ENCODE results near the gene C2orf68. TPM values are rescaled to one million over a fixed set of nuclear protein-coding genes. Genes with fewer than 3 reads are reported as not detected.
A peak's percentile ranks its signal among the peaks of the same experiment; 100 is the strongest.

Gene C2orf68
- total and polyA plus RNA-seq, 4 donors: 7.6 to 20.9 (median 11.6) TPM

- Histone ChIP-seq H3K4me1 (ENCODE audit: control insufficient read depth in 4 of 4, insufficient read depth in 4 of 4, low read length in 3 of 4) (peaks cover 12 to 35% (median 20%) of the 10 kb centered on the region in 4 donors), H3K27me3 (ENCODE audit: control insufficient read depth in 4 of 4, insufficient read depth in 4 of 4, low read length in 3 of 4) (no peaks in the 10 kb centered on the region), H3K36me3 (ENCODE audit: control insufficient read depth in 4 of 4, insufficient read depth in 3 of 4, low read depth in 1 of 4, low read length in 3 of 4) (peaks cover 0 to 7% (median 2%) of the 10 kb centered on the region in 4 donors), H3K4me3 (ENCODE audit: low read depth in 1 of 3, low read length in 3 of 3) (peak within 1 kb of the TSS; percentile 50 to 71 (median 70)), H3K9me3 (ENCODE audit: control insufficient read depth in 4 of 4, low read length in 3 of 4) (no peaks in the 10 kb centered on the region), H3K9ac (ENCODE audit: low read depth in 1 of 2, low read length in 2 of 2) (peak within 1 kb of the TSS; percentile 16 to 61), H3K27ac (ENCODE audit: low read depth in 1 of 2, low read length in 2 of 2) (peak within 1 kb of the TSS; percentile 85 to 89)
- 7% methylated on average over 52 of the region's 52 CpGs for WGBS
- peak; percentile 66 for DNase-seq (ENCODE audit: low spot score)
- TF ChIP-seq RAD21 (IDR thresholded peaks at IDR 0.05) (no peak), ATF3 (IDR thresholded peaks at IDR 0.05) (no peak), NR2F2 (IDR thresholded peaks at IDR 0.05) (no peak), HNF4A (conservative IDR thresholded peaks at IDR 0.05) (peak in 1 of 2 donors; percentile 33)
- TF ChIP-seq, protein P1, sequence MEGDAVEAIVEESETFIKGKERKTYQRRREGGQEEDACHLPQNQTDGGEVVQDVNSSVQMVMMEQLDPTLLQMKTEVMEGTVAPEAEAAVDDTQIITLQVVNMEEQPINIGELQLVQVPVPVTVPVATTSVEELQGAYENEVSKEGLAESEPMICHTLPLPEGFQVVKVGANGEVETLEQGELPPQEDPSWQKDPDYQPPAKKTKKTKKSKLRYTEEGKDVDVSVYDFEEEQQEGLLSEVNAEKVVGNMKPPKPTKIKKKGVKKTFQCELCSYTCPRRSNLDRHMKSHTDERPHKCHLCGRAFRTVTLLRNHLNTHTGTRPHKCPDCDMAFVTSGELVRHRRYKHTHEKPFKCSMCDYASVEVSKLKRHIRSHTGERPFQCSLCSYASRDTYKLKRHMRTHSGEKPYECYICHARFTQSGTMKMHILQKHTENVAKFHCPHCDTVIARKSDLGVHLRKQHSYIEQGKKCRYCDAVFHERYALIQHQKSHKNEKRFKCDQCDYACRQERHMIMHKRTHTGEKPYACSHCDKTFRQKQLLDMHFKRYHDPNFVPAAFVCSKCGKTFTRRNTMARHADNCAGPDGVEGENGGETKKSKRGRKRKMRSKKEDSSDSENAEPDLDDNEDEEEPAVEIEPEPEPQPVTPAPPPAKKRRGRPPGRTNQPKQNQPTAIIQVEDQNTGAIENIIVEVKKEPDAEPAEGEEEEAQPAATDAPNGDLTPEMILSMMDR (IDR thresholded peaks at IDR 0.05; ENCODE audit: low read depth, low read length, missing input control): no peak
Observed at GRCh38 chr2:85584354-85584856, 27.5 kb downstream of the C2orf68 start, which contains the start of gene VAMP5. Gene VAMP5 (plus strand): TSS chr2:85584431. CDS start chr2:85584491, 60 bp downstream.

- Histone ChIP-seq H3K4me1 (ENCODE audit: control insufficient read depth in 4 of 4, insufficient read depth in 4 of 4, low read length in 3 of 4) (peaks cover 12 to 34% (median 22%) of the 10 kb centered on the region in 4 donors), H3K9me3 (ENCODE audit: control insufficient read depth in 4 of 4, low read length in 3 of 4) (no peaks in the 10 kb centered on the region), H3K36me3 (ENCODE audit: control insufficient read depth in 4 of 4, insufficient read depth in 3 of 4, low read depth in 1 of 4, low read length in 3 of 4) (peaks cover 0 to 7% (median 2%) of the 10 kb centered on the region in 4 donors), H3K27me3 (ENCODE audit: control insufficient read depth in 4 of 4, insufficient read depth in 4 of 4, low read length in 3 of 4) (no peaks in the 10 kb centered on the region), H3K9ac (ENCODE audit: low read depth in 1 of 2, low read length in 2 of 2) (peak overlapping the region in 1 of 2 donors; percentile 3), H3K27ac (ENCODE audit: low read depth in 1 of 2, low read length in 2 of 2) (peak overlapping the region; percentile 85 to 89), H3K4me3 (ENCODE audit: low read depth in 1 of 3, low read length in 3 of 3) (peak overlapping the region; percentile 27 to 71 (median 70))
- no peak for DNase-seq (ENCODE audit: low spot score)
- 29% methylated on average over 16 of the region's 16 CpGs for WGBS
- no peak for TF ChIP-seq HNF4G (IDR thresholded peaks at IDR 0.05)
- TF ChIP-seq FOXA2 (IDR thresholded peaks at IDR 0.05): no peak
- no peak for TF ChIP-seq FOXA1 (IDR thresholded peaks at IDR 0.05)
- no peak for TF ChIP-seq EGR1 (IDR thresholded peaks at IDR 0.05; ENCODE audit: low read depth in 2 of 2)
- peak in 1 of 2 donors; percentile 18 for TF ChIP-seq RXRA (IDR thresholded peaks at IDR 0.05)
- TF ChIP-seq, protein P2, sequence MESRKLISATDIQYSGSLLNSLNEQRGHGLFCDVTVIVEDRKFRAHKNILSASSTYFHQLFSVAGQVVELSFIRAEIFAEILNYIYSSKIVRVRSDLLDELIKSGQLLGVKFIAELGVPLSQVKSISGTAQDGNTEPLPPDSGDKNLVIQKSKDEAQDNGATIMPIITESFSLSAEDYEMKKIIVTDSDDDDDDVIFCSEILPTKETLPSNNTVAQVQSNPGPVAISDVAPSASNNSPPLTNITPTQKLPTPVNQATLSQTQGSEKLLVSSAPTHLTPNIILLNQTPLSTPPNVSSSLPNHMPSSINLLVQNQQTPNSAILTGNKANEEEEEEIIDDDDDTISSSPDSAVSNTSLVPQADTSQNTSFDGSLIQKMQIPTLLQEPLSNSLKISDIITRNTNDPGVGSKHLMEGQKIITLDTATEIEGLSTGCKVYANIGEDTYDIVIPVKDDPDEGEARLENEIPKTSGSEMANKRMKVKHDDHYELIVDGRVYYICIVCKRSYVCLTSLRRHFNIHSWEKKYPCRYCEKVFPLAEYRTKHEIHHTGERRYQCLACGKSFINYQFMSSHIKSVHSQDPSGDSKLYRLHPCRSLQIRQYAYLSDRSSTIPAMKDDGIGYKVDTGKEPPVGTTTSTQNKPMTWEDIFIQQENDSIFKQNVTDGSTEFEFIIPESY (IDR thresholded peaks at IDR 0.05): no peak
- TF ChIP-seq HNF4A (conservative IDR thresholded peaks at IDR 0.05): peak; percentile 24 to 26
- no peak for TF ChIP-seq MAX (IDR thresholded peaks at IDR 0.05)
- TF ChIP-seq, protein P1 (IDR thresholded peaks at IDR 0.05; ENCODE audit: low read depth, low read length, missing input control): no peak
- TF ChIP-seq SP1 (IDR thresholded peaks at IDR 0.05): peak; percentile 51
- TF ChIP-seq RAD21 (IDR thresholded peaks at IDR 0.05): no peak
- TF ChIP-seq REST (IDR thresholded peaks at IDR 0.05): no peak
- no peak for TF ChIP-seq YY1 (IDR thresholded peaks at IDR 0.05)
- no peak for TF ChIP-seq ATF3 (IDR thresholded peaks at IDR 0.05)
- no peak for TF ChIP-seq JUND (IDR thresholded peaks at IDR 0.05)
- no peak for TF ChIP-seq GABPA (IDR thresholded peaks at IDR 0.05 in 1 of 2, conservative IDR thresholded peaks at IDR 0.05 in 1 of 2)
- no peak for TF ChIP-seq NR2F2 (IDR thresholded peaks at IDR 0.05)
- no peak for TF ChIP-seq TAF1 (conservative IDR thresholded peaks at IDR 0.05)
Observed at GRCh38 chr2:85583667-85584353, 28.1 kb downstream of the C2orf68 start.

Measured in liver (tissue), 9 donors.